Brain microvascular endothelial cell (primary cell): ENCODE measurements around the gene RNF149.
"Not testable (repeated sequence)": the region's sequence is repeated elsewhere in the genome, so short reads cannot be mapped to it uniquely, and the experiment has no call there.

Experiments used
- DNase-seq: peaks from one replicate; pipeline ENCODE4 v3.0.0-alpha.2; 2020
- H3K27ac ChIP-seq: fragments of 250-450 bp; sonication (Bioruptor Pico); 2 replicates; pipeline ENCODE4 v1.5.1; 2020; ENCODE audit warnings: mild to moderate bottlenecking, moderate library complexity
- H3K27me3 ChIP-seq: fragments of 250-450 bp; sonication (Bioruptor Pico); replicated peaks from 2 replicates; pipeline ENCODE4 v1.5.1; 2020; ENCODE audit warnings: mild to moderate bottlenecking
- H3K36me3 ChIP-seq: fragments of 250-450 bp; sonication (Bioruptor Pico); replicated peaks from 2 replicates; pipeline ENCODE4 v1.5.1; 2020; ENCODE audit warnings: mild to moderate bottlenecking
- H3K4me3 ChIP-seq: 2 replicates; pipeline ENCODE4 v1.5.1; 2011; ENCODE audit warnings: low read depth, mild to moderate bottlenecking, control low read depth, low read length, moderate library complexity
- CTCF ChIP-seq: IDR thresholded peaks from 2 replicates; pipeline ENCODE4 v1.5.1; 2011; ENCODE audit warnings: low read depth, mild to moderate bottlenecking, moderate library complexity, low read length, control low read depth, inconsistent platforms; ENCODE audit errors: missing control alignments
- in situ Hi-C: cut with HindIII; loops from 2 replicates; pipeline ENCODE4 v1.10.0; 2017; ENCODE audit warnings: low sequenced_read_pairs, low pct_ligation_motif_present

Gene RNF149

GRCh38 chr2:101253013-101253702 is 55.3 kb downstream of the RNF149 start:
- TF ChIP-seq CTCF: no peak
- peak; percentile 32 for DNase-seq
- H3K27me3 ChIP-seq: no peaks in the 10 kb centered on the region
- H3K36me3 ChIP-seq: no peaks in the 10 kb centered on the region
- peak overlapping the region; percentile 80 for H3K27ac ChIP-seq
- peak overlapping the region; percentile 87 for H3K4me3 ChIP-seq
- in situ Hi-C loops: no loop called here

GRCh38 chr2:101252408-101253012 is 56.0 kb downstream of the RNF149 start, which contains the start of gene CNOT11:
TSS of gene CNOT11 (plus strand) at chr2:101252886. CDS start at chr2:101252965, 79 bp downstream.
- DNase-seq: peak; percentile 98
- in situ Hi-C loops: no loop called here
- TF ChIP-seq CTCF: no peak
- Histone ChIP-seq H3K27me3 (no peaks in the 10 kb centered on the region), H3K36me3 (no peaks in the 10 kb centered on the region), H3K4me3 (peak within 1 kb of the TSS; percentile 87), H3K27ac (peak within 1 kb of the TSS; percentile 80)

GRCh38 chr2:101251844-101252407 is 56.6 kb downstream of the RNF149 start:
- peak overlapping the region; percentile 87 for H3K4me3 ChIP-seq
- no peaks in the 10 kb centered on the region for H3K27me3 ChIP-seq
- DNase-seq: no peak
- no peaks in the 10 kb centered on the region for H3K36me3 ChIP-seq
- in situ Hi-C loops: no loop called here
- peak overlapping the region; percentile 44 for H3K27ac ChIP-seq
- TF ChIP-seq CTCF: peak; percentile 37

- in situ Hi-C loops, H3K27ac ChIP-seq, H3K36me3 ChIP-seq, DNase-seq, H3K4me3 ChIP-seq, H3K27me3 ChIP-seq: not testable (repeated sequence)
These were observed 57.2 kb downstream of the RNF149 start for GRCh38 chr2:101251246-101251781.

- Histone ChIP-seq H3K4me3 (no peak overlapping the region), H3K27me3 (no peaks in the 10 kb centered on the region), H3K36me3 (no peaks in the 10 kb centered on the region), H3K27ac (no peak overlapping the region)
- no peak for DNase-seq
- in situ Hi-C loops: no loop called here
- TF ChIP-seq CTCF: no peak
These were observed 58.7 kb downstream of the RNF149 start for GRCh38 chr2:101249826-101250225.

GRCh38 chr2:101248756-101249155 is 59.7 kb downstream of the RNF149 start:
- DNase-seq, H3K4me3 ChIP-seq, in situ Hi-C loops, H3K27me3 ChIP-seq, H3K36me3 ChIP-seq, H3K27ac ChIP-seq: not testable (repeated sequence)

- H3K4me3 ChIP-seq, H3K27me3 ChIP-seq, H3K36me3 ChIP-seq, H3K27ac ChIP-seq, DNase-seq, in situ Hi-C loops: not testable (repeated sequence)
These were observed 63.0 kb downstream of the RNF149 start for GRCh38 chr2:101245468-101245867.

GRCh38 chr2:101244899-101245298 is 63.6 kb downstream of the RNF149 start:
- H3K27me3 ChIP-seq, H3K4me3 ChIP-seq, in situ Hi-C loops, H3K27ac ChIP-seq, DNase-seq, H3K36me3 ChIP-seq: not testable (repeated sequence)

- in situ Hi-C loops: not testable (repeated sequence)
These were observed 64.1 kb downstream of the RNF149 start for GRCh38 chr2:101244373-101244772.

More at GRCh38 chr2:101244373-101244772, 64.1 kb downstream of the RNF149 start:
- not testable (repeated sequence) for H3K4me3 ChIP-seq, H3K27me3 ChIP-seq, H3K27ac ChIP-seq, H3K36me3 ChIP-seq, DNase-seq
